Stimulated activated CD8-positive, alpha-beta memory T cell treated with anti-CD3 and anti-CD28 coated beads, Interleukin-12 subunit alpha, Interleukin-12 subunit beta, amount 100 ng/mL, for 4 hours (primary cell): Measurements from ENCODE around the gene MFSD2A.
"Not testable (repeated sequence)": the region's sequence is repeated elsewhere in the genome, so short reads cannot be mapped to it uniquely, and the experiment has no call there.

Experiments used
- DNase-seq: peaks from one replicate; pipeline ENCODE4 v3.0.0-alpha.2; 2020; ENCODE audit warnings: low read depth

MFSD2A gene

DNA sequence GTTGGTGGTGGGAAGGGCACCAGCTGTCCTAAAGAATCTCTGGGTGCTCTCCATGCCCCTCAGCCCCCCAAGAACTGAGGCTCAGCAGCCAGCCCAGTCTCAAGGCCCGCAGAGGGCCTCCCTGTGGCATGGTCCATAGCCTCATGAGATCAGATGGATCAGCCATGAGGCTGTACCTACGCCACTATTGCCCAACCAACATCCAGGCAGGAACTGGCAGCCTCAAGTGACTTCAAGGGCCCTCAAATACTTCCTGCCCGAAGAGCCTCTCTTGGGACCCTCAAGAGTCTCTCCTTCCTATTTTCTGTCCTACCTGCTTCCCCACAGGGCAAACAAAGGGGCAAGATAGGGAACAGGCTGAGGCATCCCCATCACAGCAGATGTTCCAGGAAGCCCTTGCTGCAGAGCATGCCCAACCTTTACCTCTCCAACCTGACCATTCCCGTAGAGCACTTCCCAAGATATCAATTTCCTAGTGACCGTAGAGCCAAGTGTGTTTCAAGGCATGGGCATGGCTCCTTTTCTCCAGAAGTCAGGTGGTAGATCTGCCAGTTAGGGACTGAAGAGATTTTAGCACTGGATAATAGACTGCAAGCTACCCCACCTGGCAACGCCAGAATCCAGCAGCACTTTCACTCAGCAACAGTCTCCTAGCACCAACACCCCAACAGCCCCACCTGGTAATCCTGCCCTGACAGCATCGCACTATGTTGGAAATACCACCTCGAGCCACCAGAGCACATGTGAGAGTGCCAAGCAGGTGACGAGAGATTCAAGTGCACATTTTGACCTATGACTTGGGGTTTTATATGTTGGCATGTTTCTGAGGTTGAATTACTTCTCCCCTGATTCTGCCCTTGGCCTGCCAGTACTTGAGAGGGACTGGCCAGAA is 13.7 kb upstream of the MFSD2A start:
- DNase-seq: no peak

- DNase-seq: no peak
Observed at GRCh38 chr1:39943471-39944290, 11.3 kb upstream of the MFSD2A start.

DNA sequence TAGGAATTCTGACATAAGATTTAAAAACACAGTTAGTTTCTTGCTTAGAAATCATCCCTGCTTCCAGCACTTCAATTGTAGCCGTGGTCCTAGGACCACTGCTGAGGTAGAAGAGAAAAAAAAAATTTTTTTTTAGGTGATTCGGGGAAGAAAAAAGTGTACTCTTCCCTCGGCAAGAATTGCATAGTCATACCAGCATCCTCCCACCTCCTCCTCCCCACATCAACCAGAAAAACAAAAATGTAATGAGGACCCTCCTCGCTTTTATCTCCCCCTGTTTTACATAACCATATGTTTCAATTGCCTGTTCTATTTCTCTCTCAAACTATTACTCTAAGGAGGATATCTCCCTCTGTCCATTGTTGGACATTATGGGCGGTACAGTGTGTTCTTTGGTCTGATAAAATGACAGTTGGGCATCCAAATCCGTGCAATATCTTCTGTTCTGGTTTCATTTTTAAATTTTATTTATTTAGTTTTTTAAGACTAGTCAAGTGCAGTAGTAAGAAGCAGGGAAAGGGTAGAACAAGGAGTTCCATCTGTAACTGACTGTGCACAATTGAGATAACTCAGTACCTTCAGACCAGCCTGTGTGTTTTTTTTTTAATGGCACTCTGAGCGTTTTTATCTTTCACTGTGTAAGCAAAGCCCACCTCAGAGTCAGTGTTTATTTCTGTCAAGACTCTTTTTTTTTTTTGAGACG is 10.4 kb upstream of the MFSD2A start:
- DNase-seq: no peak

DNA sequence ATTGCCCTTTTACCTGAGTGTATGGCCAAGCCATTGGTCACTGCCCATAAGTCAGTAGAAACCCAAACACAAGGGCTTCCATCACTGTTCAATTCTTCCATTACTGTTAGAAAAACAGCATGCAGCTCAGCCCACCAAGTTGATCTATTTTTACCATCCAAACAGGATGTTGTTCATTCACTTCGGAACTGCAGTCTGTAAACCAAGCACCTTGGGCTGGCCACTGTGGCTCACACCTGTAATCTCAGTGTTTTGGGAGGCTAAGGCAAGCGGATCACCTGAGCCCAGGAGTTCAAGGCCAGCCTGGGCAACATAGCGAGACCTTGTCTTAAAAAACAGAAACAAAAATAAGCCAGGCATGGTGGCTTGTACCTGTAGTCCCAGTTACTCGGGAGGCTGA is 8.7 kb upstream of the MFSD2A start:
- DNase-seq: no peak

DNA sequence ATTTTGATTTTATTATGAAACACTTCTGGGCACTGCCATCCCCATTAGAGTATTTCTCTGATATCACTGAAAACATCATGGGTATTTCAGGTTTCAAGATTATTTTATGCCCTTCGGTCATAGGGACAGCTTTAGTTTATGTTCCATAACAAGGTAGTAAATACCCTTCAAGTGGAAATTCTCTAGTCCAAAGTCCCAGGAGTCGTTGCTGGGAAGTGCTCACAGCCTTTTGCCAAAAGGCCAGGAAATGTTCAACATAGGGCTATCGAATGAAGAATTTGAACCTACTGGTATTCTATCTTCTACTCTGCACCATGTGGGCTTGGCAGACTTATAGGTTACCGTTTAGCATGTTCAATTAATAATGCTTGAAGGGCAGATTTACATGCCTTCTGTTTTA is 7.7 kb upstream of the MFSD2A start:
- no peak for DNase-seq

DNA sequence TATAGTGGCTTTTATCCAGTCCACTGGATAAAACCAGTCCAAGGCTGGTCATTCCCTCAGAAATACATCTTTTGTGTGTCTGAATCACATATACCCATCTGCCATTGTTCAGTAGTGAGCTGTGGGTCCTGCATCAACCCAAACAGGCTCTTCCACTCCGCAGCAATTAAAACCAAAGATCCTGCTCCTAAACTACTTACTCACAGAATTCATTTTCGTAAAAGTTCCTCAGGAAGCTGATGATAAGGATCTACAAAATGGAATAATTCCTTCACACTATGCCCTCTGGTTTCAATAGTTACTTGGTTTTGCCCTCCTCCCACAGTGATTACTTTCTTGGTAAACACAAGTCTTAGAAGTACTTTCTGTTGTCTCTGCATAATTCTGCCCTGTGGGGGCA is 5.1 kb upstream of the MFSD2A start:
- DNase-seq: no peak

DNA sequence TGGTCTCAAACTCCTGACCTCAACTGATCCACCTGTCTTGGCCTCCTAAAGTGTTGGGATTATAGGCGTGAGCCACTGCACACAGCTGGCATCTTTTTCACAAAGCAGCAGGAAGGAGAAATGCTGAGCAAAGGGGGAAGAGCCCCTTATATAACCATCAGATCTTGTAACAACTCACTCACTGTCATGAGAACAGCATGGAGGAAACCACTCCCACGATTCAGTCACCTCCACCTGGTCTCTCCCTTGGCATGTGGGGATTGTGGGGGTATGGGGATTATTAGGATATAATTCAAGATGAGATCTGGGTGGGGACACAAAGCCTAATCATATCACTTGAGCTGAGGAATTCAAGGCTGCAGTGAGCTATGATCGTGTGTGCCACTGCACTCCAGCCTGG is 3.0 kb upstream of the MFSD2A start:
- no peak for DNase-seq

DNA sequence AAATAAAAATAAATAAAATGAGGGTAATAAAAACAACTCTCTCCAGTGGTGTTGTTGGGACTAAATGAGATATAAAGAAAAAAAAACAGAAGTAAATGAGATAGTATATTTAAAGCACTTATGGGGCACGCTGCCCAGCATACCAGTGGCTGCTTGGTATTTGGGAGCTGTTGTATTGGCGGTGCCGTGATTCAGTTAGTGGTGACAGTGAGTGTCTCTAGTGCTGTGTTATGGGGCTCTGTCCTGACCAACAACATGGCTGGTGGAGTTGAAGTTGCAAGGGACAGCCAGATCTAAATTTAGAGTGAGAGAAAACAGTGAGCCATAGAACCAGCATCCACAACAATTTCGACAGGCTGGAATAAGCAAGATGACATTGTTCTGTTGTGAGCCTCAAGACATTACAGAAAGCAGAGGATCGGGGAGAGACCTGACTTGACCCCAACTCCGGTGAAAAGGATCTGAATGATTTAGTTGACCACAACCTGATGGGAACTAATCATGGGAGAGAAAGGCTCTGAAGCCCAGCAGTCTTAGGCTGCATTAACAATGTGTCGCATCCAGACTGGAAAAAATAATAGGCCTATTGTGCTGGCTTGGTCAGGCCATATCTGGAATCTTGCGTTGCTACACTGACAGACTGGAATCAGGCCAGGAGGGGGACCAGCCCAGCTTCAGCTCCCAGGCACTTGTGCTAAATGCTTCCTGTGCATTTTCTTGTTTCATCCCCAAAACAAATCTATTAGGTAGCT is 2.4 kb upstream of the MFSD2A start:
- DNase-seq: no peak

DNA sequence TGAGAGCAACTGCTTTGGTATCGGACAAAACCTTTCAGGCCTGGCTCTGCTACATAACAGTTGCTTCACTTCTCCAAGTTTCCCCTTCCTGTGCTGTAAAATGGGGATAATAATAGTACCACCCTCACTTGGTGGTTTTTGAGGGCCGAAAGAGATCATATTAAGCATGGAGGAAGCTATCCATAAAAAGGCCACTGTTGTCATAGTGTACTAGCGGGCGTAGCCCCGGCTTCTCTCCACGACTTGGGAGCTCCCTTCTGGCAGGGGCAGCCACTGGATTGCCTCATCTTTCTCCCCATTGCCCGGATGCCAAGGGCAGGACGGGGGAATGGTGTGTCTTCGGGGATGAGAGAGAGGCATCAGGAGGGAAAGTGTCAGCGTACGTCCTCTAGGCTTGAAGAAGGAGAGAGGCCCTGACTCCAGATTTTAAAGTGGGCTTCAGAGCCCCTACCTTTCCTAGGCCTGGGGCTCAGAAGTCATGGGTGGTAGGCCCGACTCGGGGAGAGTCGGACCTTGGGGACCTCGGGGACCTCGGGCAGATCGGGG is 548 bp upstream of the MFSD2A start:
- no peak for DNase-seq

DNA sequence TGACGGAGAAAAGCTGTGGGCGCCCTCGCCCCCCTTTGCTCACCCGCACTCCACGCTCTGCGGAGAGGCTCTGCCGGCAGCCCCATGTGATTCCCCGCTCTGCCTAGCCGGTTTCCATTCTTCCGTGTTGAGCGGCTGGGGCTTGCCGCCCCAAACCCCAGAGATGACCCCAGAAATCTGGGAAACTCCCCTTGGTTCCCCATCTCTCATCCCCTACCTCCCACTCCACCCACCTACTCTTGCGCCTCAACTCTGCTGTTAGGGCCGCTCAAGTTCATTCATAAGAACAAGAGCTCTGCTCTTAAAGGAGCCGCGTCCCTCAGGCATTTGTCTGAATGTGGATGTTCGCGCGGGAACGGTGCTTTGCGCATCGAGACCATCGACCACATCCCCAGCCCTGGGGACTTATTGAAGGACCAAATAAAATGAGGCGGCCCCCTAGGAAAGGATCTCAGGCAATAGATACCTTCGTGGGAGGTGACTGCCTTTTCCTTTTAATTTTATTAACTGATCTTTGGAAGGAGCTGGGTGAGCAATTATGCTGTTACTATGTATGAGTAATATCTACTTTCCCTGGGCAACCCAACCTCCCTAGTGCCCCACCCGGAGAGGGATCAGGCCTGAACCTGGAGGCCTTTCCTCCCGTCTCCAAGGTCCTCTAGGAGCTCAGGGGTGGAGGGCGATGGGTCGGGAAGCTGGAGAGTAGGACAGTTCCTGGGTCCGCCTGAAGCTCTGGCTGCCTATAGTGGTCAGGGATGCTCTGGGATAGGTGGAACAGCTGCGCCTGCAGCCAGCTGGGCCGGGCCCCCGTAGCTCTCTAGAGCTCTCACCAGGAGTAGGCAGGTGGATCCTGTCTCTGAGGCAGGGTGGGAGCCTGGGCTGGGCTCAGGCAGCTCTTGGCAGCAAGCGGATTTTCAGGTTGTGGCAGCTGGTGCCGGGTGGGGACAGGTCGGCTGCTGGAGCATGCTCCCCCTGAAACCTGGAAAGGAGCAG is 898 bp downstream of the MFSD2A start:
- DNase-seq: peak; percentile 48

GRCh38 chr1:39957299-39958015 is 2.5 kb downstream of the MFSD2A start:
- DNase-seq: no peak

DNA sequence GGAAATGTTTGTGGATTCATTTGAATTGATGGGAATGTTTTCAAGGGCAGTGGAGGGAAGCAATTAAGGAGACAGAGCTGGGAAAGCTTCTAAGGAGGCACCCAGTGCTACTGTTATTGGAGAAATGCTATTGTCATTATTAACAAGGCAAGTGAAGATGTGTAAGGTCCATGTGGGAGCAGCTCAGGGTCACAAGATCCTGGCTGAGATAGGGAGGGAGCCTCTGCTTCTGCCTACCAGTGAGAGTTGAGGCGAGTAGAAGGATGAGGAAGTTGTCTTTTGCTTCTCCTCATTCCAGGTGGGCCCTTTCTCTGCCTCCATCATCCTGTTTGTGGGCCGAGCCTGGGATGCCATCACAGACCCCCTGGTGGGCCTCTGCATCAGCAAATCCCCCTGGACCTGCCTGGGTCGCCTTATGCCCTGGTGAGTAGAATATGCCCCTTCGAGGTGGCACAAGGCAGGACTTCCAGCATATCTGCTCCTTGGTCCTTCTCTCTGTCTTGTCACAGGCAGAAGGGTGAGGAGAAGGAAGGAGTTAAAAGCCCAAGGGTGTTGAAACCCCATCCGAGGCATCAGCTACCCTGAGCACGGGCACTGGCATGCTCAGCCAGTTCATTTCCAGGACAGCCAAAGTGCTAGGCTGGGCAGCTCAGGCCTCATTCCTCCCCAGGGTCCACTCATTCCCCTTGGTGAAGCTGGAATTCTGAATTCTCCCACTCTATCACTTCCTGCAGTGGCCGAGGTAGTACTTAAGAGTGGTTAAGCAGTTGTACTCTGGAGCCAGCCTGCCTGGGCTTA is 3.7 kb downstream of the MFSD2A start:
- DNase-seq: no peak

DNA sequence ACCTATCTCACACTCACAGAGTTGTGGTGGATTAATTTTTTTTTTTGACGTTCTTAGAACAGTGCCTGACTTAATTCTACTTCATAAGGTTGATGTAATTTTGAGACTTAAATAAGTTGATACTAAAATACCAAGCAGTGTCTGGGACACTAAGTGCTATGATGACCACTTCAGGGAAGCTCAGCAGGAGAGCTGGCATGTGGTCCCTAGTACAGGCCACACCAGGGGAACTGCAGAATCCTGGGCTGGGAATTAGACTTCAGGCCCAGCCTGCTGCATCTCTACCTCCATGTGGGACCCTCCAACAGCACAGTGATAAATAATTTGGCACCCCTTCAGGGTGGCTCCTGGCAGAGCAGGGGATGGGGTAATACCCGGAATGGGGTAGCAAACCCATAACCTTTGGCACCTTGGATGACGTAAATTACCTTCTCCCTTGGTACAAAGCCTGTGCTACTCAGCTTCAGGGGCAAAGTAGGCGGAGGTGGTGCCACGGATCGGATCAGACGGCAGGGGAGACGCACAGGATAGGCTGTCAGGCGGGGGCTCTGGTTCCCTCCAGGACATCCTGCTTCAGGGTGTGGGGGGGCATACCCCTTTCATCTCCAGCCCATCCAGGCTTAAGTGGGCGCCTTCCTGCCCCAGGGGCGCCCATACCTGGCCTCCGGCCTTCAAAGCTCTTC is 4.8 kb downstream of the MFSD2A start:
- no peak for DNase-seq

GRCh38 chr1:39960431-39960958 is 5.5 kb downstream of the MFSD2A start:
- no peak for DNase-seq

GRCh38 chr1:39962450-39962825 is 7.5 kb downstream of the MFSD2A start:
- DNase-seq: no peak

GRCh38 chr1:39962964-39963363 is 8.0 kb downstream of the MFSD2A start:
- DNase-seq: not testable (repeated sequence)

DNA sequence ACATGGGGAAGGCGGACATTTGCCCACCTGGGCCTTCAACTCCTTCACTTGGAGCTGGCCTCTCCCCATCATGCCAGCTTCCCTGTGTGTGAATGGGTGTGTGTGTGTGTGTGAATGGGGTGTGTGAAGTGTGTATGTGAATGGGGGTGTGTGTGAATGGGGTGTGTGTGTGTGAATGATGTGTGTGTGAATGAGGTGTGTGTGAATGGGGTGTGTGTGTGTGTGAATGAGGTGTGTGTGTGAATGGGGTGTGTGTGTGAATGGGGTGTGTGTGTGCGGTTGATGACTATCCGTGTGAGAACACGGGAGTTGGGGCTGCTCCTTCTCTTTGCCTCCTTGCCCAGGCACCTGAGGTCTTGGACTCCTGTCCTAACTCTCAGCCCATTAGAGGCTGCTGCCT is 9.6 kb downstream of the MFSD2A start:
- no peak for DNase-seq

DNA sequence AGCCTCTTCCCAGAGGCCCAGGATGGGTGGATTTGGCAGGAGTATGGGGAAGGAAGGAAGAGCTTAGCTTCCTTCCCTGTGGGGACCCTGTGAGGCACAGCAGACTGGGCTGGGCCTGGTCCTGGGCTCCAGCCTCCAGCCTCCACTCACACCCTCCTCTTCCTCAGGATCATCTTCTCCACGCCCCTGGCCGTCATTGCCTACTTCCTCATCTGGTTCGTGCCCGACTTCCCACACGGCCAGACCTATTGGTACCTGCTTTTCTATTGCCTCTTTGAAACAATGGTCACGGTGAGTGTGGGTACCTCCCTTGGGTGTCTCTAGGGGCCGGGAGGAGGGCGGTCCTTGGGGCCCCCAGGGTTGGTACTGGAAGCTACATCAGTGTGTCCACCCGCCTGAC is 10.1 kb downstream of the MFSD2A start:
- no peak for DNase-seq
